ENCODE measurements around the gene MGAM2.

Gene MGAM2

GRCh38 chr7:142158736-142159496, 47.4 kb downstream of the MGAM2 start:
- TF ChIP-seq CSDC2 (CRISPR knock-in tag; IDR thresholded peaks at IDR 0.05): no peak
- TF ChIP-seq CSRNP3 (CRISPR knock-in tag; IDR thresholded peaks at IDR 0.05): no peak
- TF ChIP-seq TCF4 (CRISPR knock-in tag; IDR thresholded peaks at IDR 0.05; ENCODE audit: borderline replicate concordance): no peak
- TF ChIP-seq ZFP30 (CRISPR knock-in tag; IDR thresholded peaks at IDR 0.05): no peak
- no peak for TF ChIP-seq ZNF8 (CRISPR knock-in tag; IDR thresholded peaks at IDR 0.05)
- TF ChIP-seq, protein P1, sequence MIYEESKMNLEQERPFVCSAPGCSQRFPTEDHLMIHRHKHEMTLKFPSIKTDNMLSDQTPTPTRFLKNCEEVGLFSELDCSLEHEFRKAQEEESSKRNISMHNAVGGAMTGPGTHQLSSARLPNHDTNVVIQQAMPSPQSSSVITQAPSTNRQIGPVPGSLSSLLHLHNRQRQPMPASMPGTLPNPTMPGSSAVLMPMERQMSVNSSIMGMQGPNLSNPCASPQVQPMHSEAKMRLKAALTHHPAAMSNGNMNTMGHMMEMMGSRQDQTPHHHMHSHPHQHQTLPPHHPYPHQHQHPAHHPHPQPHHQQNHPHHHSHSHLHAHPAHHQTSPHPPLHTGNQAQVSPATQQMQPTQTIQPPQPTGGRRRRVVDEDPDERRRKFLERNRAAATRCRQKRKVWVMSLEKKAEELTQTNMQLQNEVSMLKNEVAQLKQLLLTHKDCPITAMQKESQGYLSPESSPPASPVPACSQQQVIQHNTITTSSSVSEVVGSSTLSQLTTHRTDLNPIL (CRISPR knock-in tag; IDR thresholded peaks at IDR 0.05; ENCODE audit: low read depth): no peak
- TF ChIP-seq ISL1 (CRISPR knock-in tag; IDR thresholded peaks at IDR 0.05): no peak
- TF ChIP-seq ZNF565 (CRISPR knock-in tag; conservative IDR thresholded peaks at IDR 0.05; ENCODE audit: low read depth): no peak
- no peak for TF ChIP-seq ESRRG (CRISPR knock-in tag; IDR thresholded peaks at IDR 0.05)
- no peak for TF ChIP-seq ZFP3 (CRISPR knock-in tag; IDR thresholded peaks at IDR 0.05)
- TF ChIP-seq ZC3H10 (CRISPR knock-in tag; IDR thresholded peaks at IDR 0.05): no peak
- TF ChIP-seq TSHZ2 (CRISPR knock-in tag; IDR thresholded peaks at IDR 0.05): no peak
- TF ChIP-seq BACH2 (CRISPR knock-in tag; IDR thresholded peaks at IDR 0.05; ENCODE audit: borderline replicate concordance): no peak
- no peak for ATAC-seq

DNA sequence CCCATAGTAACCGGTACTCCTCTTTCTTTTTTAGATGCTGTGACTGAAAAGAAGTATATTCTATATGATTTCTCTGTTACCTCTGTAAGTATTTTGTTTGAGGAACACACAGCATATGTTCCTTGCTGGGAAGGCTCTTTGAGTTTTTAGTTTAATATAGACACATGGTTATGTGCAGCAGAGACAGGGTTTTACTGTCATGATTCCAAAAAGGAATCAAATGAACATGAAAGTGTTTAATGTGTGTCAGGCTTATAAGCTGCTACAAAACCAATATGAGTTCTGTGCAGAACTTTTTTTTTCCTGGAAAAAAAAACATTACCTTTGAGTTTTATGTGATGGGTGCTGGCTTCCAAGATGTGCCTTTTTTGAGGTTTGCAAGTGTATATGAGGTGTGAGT, 50.4 kb downstream of the MGAM2 start:
- TF ChIP-seq GLIS3 (CRISPR knock-in tag; IDR thresholded peaks at IDR 0.05): no peak
- TF ChIP-seq ZNF70 (CRISPR knock-in tag; IDR thresholded peaks at IDR 0.05): no peak
- no peak for TF ChIP-seq SNAI2 (CRISPR knock-in tag; IDR thresholded peaks at IDR 0.05)
- TF ChIP-seq POU6F1 (CRISPR knock-in tag; IDR thresholded peaks at IDR 0.05; ENCODE audit: borderline replicate concordance, low read depth): no peak
- TF ChIP-seq, protein P1 (CRISPR knock-in tag; IDR thresholded peaks at IDR 0.05; ENCODE audit: low read depth): no peak
- no peak for TF ChIP-seq BACH2 (CRISPR knock-in tag; IDR thresholded peaks at IDR 0.05; ENCODE audit: borderline replicate concordance)
- no peak for TF ChIP-seq PATZ1 (CRISPR knock-in tag; IDR thresholded peaks at IDR 0.05; ENCODE audit: borderline replicate concordance)
- no peak for TF ChIP-seq TCF4 (CRISPR knock-in tag; IDR thresholded peaks at IDR 0.05; ENCODE audit: borderline replicate concordance)
- TF ChIP-seq CSDC2 (CRISPR knock-in tag; IDR thresholded peaks at IDR 0.05): no peak
- no peak for TF ChIP-seq ZFP30 (CRISPR knock-in tag; IDR thresholded peaks at IDR 0.05)
- no peak for TF ChIP-seq ZNF8 (CRISPR knock-in tag; IDR thresholded peaks at IDR 0.05)
- TF ChIP-seq RARB (CRISPR knock-in tag; IDR thresholded peaks at IDR 0.05): no peak
- TF ChIP-seq TSHZ2 (CRISPR knock-in tag; IDR thresholded peaks at IDR 0.05): no peak
- no peak for TF ChIP-seq OSR1 (CRISPR knock-in tag; IDR thresholded peaks at IDR 0.05)
- ATAC-seq: no peak

Measured in SK-N-SH treated with all-trans-retinoic acid at 6 μM for 48 hours (cell line).